ENCODE data around the gene HSPG2.
A peak's percentile ranks its signal among the peaks of the same experiment; 100 is the strongest.
"Not testable (repeated sequence)": the region's sequence is repeated elsewhere in the genome, so short reads cannot be mapped to it uniquely, and the experiment has no call there.

The HSPG2 gene

DNA sequence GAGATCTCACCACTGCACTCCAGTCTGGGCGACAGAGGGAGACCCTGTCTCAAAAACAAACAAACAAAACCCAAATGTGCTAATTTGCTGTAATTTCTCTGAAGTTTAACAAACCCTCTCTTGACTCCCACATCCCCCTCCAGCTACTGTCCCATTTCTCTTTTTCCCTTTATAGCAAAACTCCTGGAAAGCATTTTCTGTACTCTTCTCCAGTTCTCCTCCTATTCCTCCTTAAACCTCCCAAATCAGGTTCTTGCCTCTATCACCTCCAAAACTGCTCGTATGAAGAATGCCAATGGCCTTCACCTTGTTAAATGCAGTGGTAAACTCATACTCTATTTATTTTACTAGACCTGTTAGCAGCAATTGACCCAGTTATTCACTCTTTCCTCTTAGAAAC, 150.5 kb downstream of the HSPG2 start:
- no peak for DNase-seq (ENCODE audit: low read depth in 2 of 2)

- DNase-seq (ENCODE audit: low read depth in 2 of 2) = not testable (repeated sequence)
These were observed 151.3 kb downstream of the HSPG2 start for GRCh38 chr1:21785764-21786163.

DNA sequence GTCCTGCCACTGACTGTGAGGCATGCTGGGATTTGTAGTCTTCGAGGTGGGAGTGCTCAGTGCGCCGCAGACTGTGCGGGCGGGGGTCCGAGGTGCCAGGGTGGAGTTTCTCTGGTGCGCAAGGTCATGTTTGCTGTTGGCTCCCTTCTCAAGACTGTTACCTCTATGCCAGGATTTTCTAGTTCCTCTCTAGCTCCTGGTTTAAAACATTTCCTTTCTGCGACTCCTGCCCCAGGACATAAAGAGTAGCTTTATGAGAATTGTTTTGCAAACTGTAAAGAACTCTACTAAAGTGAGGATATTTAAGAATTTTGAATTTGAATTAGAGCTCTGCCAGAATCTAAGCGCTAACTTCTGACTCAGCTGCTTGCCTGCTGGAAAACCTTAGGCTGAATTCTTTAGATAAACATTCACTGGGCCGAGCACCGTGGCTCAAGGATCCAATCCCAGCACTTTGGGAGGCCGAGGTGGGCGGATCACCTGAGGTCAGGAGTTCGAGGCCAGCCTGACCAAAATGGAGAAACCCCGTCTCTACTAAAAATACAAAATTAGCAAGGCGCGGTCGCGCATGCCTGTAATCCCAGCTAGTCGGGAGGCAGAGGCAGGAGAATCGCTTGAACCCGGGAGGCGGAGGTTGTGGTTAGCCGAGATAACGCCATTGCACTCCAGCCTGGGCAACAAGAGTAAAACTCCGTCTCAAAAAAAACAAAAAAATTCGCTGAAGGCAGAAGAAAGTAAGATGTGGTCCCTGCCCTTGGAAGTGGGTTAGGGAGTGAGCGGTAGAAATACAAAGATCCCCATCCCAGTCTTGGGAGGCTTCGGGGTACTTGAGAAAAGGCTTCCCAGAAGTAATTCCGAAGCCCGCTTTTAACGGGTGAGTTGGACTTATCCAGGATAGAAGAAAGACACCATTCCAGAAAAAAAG, 153.2 kb downstream of the HSPG2 start:
- DNase-seq (ENCODE audit: low read depth in 2 of 2) = no peak

DNA sequence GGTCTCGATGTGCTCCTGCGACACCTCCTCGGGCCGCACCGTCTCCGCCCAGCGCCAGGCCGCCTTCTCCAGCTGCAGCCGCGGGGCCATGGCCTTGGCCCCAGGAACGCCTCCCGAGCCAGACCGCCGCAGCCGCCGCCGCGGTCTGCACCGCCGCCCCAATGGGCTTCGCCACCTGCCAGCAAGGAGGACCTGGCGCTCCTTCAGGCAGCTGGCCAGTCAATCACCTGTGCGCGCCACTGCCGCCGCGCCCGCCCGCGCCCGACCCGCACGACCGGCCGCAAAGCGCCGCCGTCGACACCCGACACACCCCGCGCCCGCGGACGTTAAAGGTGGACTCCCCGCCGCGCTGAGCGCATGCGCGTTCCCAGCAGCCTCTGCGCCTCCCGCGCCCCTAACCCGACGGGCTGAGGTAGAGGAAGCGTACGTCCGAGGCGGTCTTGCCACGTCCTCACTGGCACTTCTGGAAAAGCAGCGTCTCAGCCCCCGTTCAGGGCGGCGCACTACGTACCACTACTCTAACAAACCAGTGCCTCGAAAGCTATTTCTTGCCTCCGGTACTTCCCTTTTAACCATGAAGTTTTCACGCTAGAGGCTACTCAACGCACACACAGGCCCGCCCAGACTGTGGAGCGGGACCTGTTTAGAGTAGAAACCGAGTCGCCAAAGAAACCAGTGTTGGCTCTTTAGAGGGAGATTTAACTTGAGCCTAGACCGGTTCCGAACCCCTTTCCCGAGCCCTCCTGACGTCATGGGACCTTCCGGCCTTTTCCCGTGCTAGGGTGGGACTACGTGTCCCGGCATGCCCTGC, 154.0 kb downstream of the HSPG2 start, which contains the start of gene USP48:
USP48 (minus strand) TSS at position 282 of the 811 bp plus-strand sequence; CDS start at position 90, 192 bp downstream.
- peak; percentile 89 to 95 for DNase-seq (ENCODE audit: low read depth in 2 of 2)

DNA sequence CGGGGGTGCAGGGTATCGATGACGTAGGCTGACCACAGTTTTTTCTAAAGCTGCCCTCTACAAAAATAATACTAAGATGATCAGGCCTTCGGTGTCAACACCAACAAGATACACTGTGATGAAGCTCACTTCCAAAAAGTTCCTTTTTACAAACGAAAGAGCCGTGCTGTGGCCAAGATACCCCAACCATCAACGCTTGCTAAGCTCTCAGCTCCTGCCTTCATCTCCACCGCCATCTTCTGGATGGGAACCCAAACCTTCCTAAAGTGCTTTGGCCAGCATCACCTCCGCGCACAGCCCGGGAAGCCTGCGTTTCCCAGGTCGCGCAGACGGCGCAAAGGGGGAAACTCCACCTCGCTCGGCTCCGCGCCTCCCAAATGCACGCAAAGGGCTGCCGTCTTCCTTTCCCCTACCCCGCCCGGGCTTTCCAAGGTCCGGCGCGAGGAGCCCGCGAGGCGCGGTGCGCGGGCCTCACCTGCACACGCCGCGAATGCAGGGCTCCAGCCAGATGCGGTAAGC, 154.7 kb downstream of the HSPG2 start:
- DNase-seq (ENCODE audit: low read depth in 2 of 2) = peak in 1 of 2 donors; percentile 21

DNA sequence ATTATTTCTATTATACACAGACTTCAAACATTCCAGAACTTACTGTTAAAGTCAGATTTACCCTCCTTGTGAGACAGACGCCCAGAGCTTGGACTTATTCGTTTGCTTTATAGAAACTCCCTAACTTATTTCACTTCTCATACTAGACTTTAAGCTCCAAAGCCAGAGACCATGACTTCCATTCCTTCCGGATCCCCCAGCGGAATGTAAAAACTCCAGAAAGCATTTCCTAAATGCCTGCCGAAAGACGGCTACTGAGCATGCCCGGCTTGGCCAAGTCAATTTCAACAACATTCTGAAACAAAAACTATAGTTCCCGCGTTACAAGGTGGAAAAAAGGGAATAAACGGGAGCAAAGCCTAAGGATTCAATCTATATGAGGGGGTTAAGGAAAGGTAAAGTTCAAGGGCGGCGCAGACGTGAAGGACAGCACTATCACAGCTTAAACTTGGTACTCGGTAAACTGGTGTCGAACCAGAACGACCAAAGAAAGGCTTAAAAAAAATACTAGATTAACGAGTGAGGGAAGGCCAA, 155.2 kb downstream of the HSPG2 start:
- DNase-seq (ENCODE audit: low read depth in 2 of 2) = no peak

GRCh38 chr1:21779613-21780521, 157.2 kb downstream of the HSPG2 start:
- DNase-seq (ENCODE audit: low read depth in 2 of 2) = peak in 1 of 2 donors; percentile 16

DNA sequence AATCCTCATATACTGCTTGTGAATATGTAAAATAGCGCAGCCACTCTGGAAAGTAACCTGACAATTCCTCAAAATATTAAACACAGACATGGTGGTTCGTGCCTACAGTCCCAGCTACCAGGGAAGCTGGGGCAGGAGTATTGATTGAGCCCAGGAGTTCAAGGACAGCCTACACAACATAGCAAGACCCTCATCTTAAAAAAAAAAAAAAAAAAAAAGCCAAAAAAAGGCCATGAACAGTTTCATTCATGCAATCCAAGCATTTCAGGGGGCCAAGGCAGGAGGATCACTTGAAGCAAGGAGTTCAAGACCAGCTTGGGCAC, 158.7 kb downstream of the HSPG2 start:
- no peak for DNase-seq (ENCODE audit: low read depth in 2 of 2)

GRCh38 chr1:21776925-21777324, 160.2 kb downstream of the HSPG2 start:
- not testable (repeated sequence) for DNase-seq (ENCODE audit: low read depth in 2 of 2)

GRCh38 chr1:21775985-21776562, 161.0 kb downstream of the HSPG2 start:
- DNase-seq (ENCODE audit: low read depth in 2 of 2) = no peak

DNA sequence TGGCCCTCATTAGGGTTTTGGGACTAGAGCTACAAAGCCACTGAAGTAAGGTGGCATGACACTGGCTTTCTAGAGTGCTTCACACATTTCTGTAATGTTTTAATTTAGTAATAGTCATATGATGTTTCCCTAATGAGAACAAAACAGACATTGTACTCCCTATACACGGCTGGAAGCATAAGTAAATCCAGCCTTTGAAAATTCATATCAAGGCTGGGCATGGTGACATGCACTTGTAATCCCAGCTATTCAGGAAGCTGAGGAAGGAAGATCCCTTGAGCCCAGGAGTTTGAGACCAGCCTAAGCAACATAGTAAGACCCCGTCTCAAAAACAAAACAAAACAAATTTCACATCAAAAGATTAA, 161.6 kb downstream of the HSPG2 start:
- DNase-seq (ENCODE audit: low read depth in 2 of 2) = no peak

DNA sequence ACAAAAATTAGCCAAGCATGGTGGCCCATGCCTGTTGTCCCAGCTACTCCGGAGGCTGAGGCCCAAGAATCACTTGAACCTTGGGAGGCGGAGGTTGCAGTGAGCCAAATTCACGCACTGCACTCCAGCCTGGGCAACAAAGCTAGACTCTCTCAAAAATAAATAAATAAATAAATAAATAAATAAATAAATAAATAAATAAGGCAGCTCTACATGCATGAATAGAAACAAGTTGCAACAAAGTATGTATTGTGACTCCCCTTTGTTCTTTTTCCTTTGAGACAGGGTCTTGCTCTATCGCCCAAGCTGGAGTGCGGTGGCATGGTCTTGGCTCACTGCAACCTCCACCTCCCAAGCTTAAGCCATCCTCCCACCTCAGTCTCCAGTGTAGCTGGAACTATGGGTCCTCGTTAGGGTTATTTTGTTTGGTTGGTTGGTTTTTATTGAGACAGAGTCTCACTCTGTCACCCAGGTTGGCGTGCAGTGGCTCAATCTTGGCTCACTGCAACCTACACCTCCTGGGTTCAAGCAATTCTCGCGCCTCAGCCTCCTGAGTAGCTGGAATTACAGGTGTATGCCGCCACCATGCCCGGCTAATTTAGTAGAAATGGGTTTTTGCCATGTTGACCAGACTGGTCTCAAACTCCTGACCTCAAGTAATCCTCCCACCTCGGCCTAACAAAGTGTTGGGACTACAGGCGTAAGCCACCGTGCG, 162.1 kb downstream of the HSPG2 start:
- DNase-seq (ENCODE audit: low read depth in 2 of 2) = no peak

DNA sequence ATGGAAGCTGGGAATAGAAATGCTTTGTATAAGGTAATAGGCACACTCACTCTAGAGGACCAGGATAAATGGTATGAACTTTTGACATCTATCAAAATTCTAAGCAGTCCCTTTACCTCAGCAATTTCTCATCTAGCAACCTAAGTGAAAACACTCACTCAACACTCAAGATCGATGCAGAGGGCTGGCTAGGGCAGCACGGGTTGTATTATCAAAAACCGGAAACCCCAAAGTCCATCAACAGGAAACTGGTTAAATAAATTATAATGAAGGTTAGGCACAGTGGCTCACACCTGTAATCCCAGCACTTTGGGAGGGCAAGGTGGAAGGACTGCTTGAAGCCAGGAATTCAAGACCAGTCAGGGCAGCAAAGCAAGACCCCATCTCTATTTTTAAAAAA, 163.5 kb downstream of the HSPG2 start:
- no peak for DNase-seq (ENCODE audit: low read depth in 2 of 2)
